Measurements from ENCODE around the gene AZU1.

- TF ChIP-seq, protein P1, sequence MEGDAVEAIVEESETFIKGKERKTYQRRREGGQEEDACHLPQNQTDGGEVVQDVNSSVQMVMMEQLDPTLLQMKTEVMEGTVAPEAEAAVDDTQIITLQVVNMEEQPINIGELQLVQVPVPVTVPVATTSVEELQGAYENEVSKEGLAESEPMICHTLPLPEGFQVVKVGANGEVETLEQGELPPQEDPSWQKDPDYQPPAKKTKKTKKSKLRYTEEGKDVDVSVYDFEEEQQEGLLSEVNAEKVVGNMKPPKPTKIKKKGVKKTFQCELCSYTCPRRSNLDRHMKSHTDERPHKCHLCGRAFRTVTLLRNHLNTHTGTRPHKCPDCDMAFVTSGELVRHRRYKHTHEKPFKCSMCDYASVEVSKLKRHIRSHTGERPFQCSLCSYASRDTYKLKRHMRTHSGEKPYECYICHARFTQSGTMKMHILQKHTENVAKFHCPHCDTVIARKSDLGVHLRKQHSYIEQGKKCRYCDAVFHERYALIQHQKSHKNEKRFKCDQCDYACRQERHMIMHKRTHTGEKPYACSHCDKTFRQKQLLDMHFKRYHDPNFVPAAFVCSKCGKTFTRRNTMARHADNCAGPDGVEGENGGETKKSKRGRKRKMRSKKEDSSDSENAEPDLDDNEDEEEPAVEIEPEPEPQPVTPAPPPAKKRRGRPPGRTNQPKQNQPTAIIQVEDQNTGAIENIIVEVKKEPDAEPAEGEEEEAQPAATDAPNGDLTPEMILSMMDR (IDR thresholded peaks at IDR 0.05), result no peak
- no peak for TF ChIP-seq POLR2A (IDR thresholded peaks at IDR 0.05)
Measured at GRCh38 chr19:801030-801860, 26.4 kb upstream of the AZU1 start.

Data from lower leg skin (tissue), 3 donors.